Activated naive CD8-positive, alpha-beta T cell (primary cell): ENCODE measurements around the gene CLIC6.

Experiments
- H3K27ac Mint-ChIP-seq: one replicate; pipeline ENCODE4 v1.8.0; 2021; ENCODE audit warnings: mixed read lengths
- H3K27me3 Mint-ChIP-seq: one replicate; pipeline ENCODE4 v1.8.0; 2021; ENCODE audit warnings: mixed read lengths
- H3K36me3 Mint-ChIP-seq: one replicate; pipeline ENCODE4 v1.8.0; 2021; ENCODE audit warnings: mixed read lengths
- H3K4me1 Mint-ChIP-seq: one replicate; pipeline ENCODE4 v1.8.0; 2021; ENCODE audit warnings: low read depth, mixed read lengths
- H3K4me3 Mint-ChIP-seq: one replicate; pipeline ENCODE4 v1.8.0; 2021; ENCODE audit warnings: mild to moderate bottlenecking, mixed read lengths
- H3K9me3 Mint-ChIP-seq: one replicate; pipeline ENCODE4 v1.8.0; 2021; ENCODE audit warnings: low read depth, mixed read lengths

Gene CLIC6

GRCh38 chr21:34695434-34695833, 26.6 kb downstream of the CLIC6 start:
- H3K27me3 Mint-ChIP-seq = peaks cover 3% of the 10 kb centered on the region

GRCh38 chr21:34696121-34696520, 27.3 kb downstream of the CLIC6 start:
- no peak overlapping the region for H3K27ac Mint-ChIP-seq

More at GRCh38 chr21:34695434-34695833, 26.6 kb downstream of the CLIC6 start:
- peaks cover 3% of the 10 kb centered on the region for H3K4me1 Mint-ChIP-seq
- no peak overlapping the region for H3K27ac Mint-ChIP-seq
- peaks cover 3% of the 10 kb centered on the region for H3K9me3 Mint-ChIP-seq
- no peak overlapping the region for H3K4me3 Mint-ChIP-seq
- H3K36me3 Mint-ChIP-seq = peaks cover 2% of the 10 kb centered on the region

DNA sequence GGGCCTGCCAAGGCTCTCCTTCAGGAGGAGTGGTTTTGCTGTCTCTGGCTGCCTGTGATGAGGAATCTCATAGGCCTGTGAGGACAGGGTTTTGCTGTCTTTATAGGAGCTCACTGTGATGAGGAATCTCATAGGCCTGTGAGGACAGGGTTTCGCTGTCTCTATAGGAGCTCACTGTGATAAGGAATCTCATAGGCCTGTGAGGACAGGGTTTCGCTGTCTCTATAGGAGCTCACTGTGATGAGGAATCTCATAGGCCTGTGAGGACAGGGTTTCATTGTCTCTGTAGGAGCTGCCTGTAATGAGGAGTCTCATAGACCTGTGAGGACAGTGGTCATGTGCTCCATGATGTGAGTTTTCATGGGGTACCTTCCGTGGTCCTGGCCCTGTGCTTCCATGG, 29.0 kb downstream of the CLIC6 start:
- peaks cover 3% of the 10 kb centered on the region for H3K9me3 Mint-ChIP-seq
- H3K36me3 Mint-ChIP-seq = peaks cover 2% of the 10 kb centered on the region
- H3K4me1 Mint-ChIP-seq = peaks cover 3% of the 10 kb centered on the region
- no peak overlapping the region for H3K27ac Mint-ChIP-seq
- H3K4me3 Mint-ChIP-seq = no peak overlapping the region
- peaks cover 2% of the 10 kb centered on the region for H3K27me3 Mint-ChIP-seq

More at GRCh38 chr21:34696121-34696520, 27.3 kb downstream of the CLIC6 start:
- Mint-ChIP-seq H3K4me3 (no peak overlapping the region), H3K27me3 (peaks cover 3% of the 10 kb centered on the region), H3K36me3 (peaks cover 2% of the 10 kb centered on the region), H3K9me3 (peaks cover 3% of the 10 kb centered on the region), H3K4me1 (peaks cover 3% of the 10 kb centered on the region)

- H3K4me3 Mint-ChIP-seq = no peak overlapping the region
- H3K27ac Mint-ChIP-seq = no peak overlapping the region
- peaks cover 3% of the 10 kb centered on the region for H3K9me3 Mint-ChIP-seq
- H3K27me3 Mint-ChIP-seq = peaks cover 2% of the 10 kb centered on the region
- H3K4me1 Mint-ChIP-seq = peaks cover under 1% of the 10 kb centered on the region
- peaks cover 2% of the 10 kb centered on the region for H3K36me3 Mint-ChIP-seq
These were observed 29.6 kb downstream of the CLIC6 start for GRCh38 chr21:34698270-34699015.

DNA sequence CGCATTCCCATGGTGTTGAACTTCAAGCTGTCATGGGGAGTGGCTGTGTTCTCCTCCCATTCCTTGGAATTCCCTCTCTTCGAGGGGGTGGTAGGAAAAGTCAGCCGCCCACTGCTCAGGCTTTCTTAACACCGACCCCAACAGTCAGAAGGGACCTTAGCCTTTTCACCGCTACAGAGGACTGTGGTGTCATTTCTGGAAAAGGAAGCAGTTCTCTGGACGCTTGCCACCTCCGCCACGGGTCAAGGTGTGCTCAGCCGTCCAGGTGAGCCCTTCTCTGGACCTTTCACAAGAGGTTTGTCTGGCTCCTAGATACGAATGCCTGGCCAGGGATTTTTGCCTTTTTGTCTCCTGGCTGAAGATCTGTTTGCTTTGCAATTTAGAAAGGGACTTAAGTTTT, 31.8 kb downstream of the CLIC6 start:
- no peak overlapping the region for H3K27ac Mint-ChIP-seq
- H3K9me3 Mint-ChIP-seq = no peaks in the 10 kb centered on the region
- H3K36me3 Mint-ChIP-seq = no peaks in the 10 kb centered on the region
- H3K4me1 Mint-ChIP-seq = no peaks in the 10 kb centered on the region
- peaks cover 2% of the 10 kb centered on the region for H3K27me3 Mint-ChIP-seq
- no peak overlapping the region for H3K4me3 Mint-ChIP-seq

DNA sequence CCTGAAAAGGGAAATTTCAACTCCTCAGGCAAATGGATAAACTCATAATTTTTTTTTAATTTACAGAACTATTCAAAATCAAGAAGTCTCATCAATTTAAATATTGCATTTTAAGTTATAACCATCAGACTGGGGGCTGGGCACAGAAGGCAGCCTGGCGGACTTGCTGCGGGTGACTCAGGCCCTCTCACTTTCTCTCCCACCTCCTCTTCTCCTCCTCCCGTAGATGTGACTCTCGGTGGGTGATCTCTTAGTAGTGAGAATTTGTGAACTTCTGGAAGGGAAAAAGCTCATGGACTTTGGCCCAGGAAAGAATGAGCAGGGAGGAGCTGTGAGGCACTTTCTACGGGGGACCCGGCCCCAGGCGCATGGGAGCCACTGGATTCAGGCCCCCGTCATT, 32.9 kb downstream of the CLIC6 start:
- no peaks in the 10 kb centered on the region for H3K9me3 Mint-ChIP-seq
- no peaks in the 10 kb centered on the region for H3K36me3 Mint-ChIP-seq
- H3K27ac Mint-ChIP-seq = no peak overlapping the region
- H3K4me3 Mint-ChIP-seq = no peak overlapping the region
- H3K4me1 Mint-ChIP-seq = peaks cover 4% of the 10 kb centered on the region
- peaks cover 2% of the 10 kb centered on the region for H3K27me3 Mint-ChIP-seq

DNA sequence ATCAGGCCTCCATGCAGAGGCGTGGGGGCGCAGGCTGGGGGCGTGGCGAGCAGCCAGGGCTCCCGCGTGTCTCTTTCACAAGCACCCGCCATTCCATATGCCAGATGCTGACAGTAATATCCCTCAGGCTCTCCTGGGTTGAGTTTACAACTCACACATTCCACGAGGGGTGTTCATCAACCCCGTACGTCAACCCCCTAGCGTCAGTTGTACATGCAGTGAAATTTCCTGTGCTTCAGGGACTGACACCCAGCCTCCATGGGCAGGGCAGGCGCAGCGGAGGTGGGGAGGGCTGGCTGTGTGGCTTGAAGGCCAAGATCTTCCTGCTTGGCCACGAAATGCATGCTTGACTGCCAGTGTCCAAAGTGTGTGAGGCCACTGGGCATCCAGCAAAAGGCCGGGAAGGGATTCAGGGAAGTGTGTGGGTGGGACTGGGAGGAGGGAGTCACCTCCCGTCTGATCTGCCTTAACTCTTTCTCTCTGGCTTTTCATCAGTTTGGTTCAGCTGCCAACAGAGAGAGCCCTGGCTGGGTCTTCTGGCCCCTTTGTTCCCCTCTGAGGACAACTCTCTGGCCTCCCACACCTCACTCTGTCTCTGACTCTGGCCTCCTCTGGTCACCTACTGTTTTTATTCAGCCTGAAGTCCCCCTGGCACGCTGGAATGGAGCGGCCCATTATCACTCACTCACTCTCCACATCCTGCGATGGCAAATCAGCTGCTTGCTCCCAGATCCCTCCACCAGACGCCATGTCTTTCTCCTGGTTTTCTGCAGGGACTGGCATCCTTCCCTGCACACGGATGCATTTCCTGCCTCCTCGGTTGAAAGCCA, 33.8 kb downstream of the CLIC6 start:
- Mint-ChIP-seq H3K27me3 (peaks cover 2% of the 10 kb centered on the region), H3K4me3 (no peak overlapping the region), H3K9me3 (no peaks in the 10 kb centered on the region), H3K4me1 (peaks cover 12% of the 10 kb centered on the region), H3K36me3 (no peaks in the 10 kb centered on the region), H3K27ac (no peak overlapping the region)

DNA sequence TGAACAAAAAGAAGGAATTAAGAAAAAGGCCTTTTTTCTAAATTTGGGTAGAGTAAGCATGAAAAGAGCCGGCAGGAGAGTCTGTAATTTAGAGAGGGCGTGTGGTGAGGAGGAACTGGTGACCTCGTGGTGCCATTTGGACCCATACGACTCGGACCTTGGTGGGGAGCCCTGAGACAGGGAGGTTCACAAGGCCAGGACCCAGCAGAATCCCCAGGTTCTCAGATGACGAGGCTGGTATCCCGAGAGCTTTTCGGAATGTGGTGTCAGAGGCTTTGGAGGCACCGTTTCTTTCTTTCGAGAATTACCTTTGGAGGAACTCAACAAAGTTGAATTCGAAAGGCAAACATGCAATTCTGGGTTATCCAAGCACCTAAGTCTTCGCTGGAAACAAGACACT, 34.8 kb downstream of the CLIC6 start:
- Mint-ChIP-seq H3K9me3 (no peaks in the 10 kb centered on the region), H3K36me3 (no peaks in the 10 kb centered on the region), H3K27ac (no peak overlapping the region), H3K4me3 (no peak overlapping the region), H3K4me1 (peaks cover 22% of the 10 kb centered on the region), H3K27me3 (peaks cover 2% of the 10 kb centered on the region)

GRCh38 chr21:34704119-34704518, 35.3 kb downstream of the CLIC6 start:
- Mint-ChIP-seq H3K27ac (no peak overlapping the region), H3K27me3 (peaks cover 2% of the 10 kb centered on the region), H3K4me3 (no peak overlapping the region), H3K4me1 (peaks cover 25% of the 10 kb centered on the region), H3K36me3 (no peaks in the 10 kb centered on the region), H3K9me3 (no peaks in the 10 kb centered on the region)

- Mint-ChIP-seq H3K4me3 (no peak overlapping the region), H3K4me1 (peaks cover 27% of the 10 kb centered on the region), H3K36me3 (no peaks in the 10 kb centered on the region), H3K27ac (no peak overlapping the region), H3K9me3 (no peaks in the 10 kb centered on the region), H3K27me3 (peaks cover 2% of the 10 kb centered on the region)
These were observed 36.2 kb downstream of the CLIC6 start for GRCh38 chr21:34705011-34705410.

- H3K27me3 Mint-ChIP-seq = peaks cover under 1% of the 10 kb centered on the region
- H3K27ac Mint-ChIP-seq = no peak overlapping the region
These were observed 37.5 kb downstream of the CLIC6 start for GRCh38 chr21:34706337-34706736.

GRCh38 chr21:34707876-34708325, 39.1 kb downstream of the CLIC6 start:
- H3K27me3 Mint-ChIP-seq = no peaks in the 10 kb centered on the region
- peak overlapping the region; percentile 2 for H3K27ac Mint-ChIP-seq
- H3K36me3 Mint-ChIP-seq = peaks cover 2% of the 10 kb centered on the region
- H3K9me3 Mint-ChIP-seq = no peaks in the 10 kb centered on the region
- H3K4me3 Mint-ChIP-seq = peak overlapping the region; percentile 68
- peaks cover 27% of the 10 kb centered on the region for H3K4me1 Mint-ChIP-seq

More at GRCh38 chr21:34706337-34706736, 37.5 kb downstream of the CLIC6 start:
- H3K9me3 Mint-ChIP-seq = no peaks in the 10 kb centered on the region
- H3K4me3 Mint-ChIP-seq = no peak overlapping the region
- peaks cover 27% of the 10 kb centered on the region for H3K4me1 Mint-ChIP-seq
- H3K36me3 Mint-ChIP-seq = no peaks in the 10 kb centered on the region

DNA sequence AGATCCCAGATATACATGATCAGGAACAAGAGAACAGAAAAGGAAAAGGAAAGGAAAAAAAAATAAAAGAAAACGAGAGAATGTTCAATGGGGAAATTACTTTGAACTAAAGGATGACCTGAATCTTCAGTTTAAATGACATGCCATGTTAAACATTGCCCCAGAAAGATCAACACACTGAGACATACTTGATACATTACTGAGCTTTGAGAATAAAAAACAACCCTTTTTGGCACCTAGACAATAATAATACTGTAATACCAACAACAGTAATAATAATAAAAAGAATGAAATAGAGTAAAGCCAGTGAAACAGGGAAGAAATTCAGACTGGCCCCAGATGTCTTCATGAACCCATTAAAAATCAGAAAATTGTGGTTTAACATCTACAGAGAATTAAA, 44.8 kb downstream of the CLIC6 start:
- Mint-ChIP-seq H3K9me3 (no peaks in the 10 kb centered on the region), H3K4me3 (no peak overlapping the region), H3K36me3 (peaks cover 2% of the 10 kb centered on the region), H3K27me3 (no peaks in the 10 kb centered on the region), H3K4me1 (peaks cover 4% of the 10 kb centered on the region), H3K27ac (no peak overlapping the region)

DNA sequence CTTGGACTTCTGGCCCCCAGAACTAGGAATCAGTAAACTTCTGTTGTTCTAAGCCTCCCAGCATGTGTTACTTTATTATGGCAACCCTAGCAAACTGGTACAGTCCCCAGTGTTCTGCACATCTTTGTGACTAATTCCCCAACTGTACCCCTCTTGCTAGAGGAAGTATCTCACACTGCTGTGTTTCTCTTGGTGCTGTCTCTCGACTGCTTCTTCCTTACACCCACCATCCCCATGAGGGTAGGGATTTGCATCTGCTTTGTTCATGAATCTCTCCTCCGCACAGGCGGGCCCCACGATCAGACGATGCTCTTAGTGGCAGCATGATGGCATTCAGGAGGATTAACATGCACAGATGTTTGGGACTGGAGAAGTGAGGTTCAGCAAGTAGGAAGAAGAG, 46.7 kb downstream of the CLIC6 start:
- no peak overlapping the region for H3K4me3 Mint-ChIP-seq
- H3K9me3 Mint-ChIP-seq = no peaks in the 10 kb centered on the region
- no peaks in the 10 kb centered on the region for H3K27me3 Mint-ChIP-seq
- H3K27ac Mint-ChIP-seq = no peak overlapping the region
- peaks cover 2% of the 10 kb centered on the region for H3K36me3 Mint-ChIP-seq
- H3K4me1 Mint-ChIP-seq = no peaks in the 10 kb centered on the region

GRCh38 chr21:34715985-34716596, 47.3 kb downstream of the CLIC6 start:
- Mint-ChIP-seq H3K36me3 (peaks cover 2% of the 10 kb centered on the region), H3K27ac (no peak overlapping the region), H3K4me1 (no peaks in the 10 kb centered on the region), H3K9me3 (no peaks in the 10 kb centered on the region), H3K4me3 (no peak overlapping the region), H3K27me3 (no peaks in the 10 kb centered on the region)
